OCI-LY7 (cell line): ENCODE results near the gene RAP1A. TPM values are rescaled to one million over a fixed set of nuclear protein-coding genes. Genes with fewer than 3 reads are reported as not detected.

Source experiments
- BruUV-seq: library from RNA; stranded (reverse); fragments of 400-500 nt; replicated peaks from 2 replicates; lab custom pipeline; 2021; lab: Mats Ljungman, UMichigan
- CTCF ChIA-PET: fragments of 300-600 bp; sonication (Branson Sonifier 250); formaldehyde crosslinking; loops from one replicate; lab custom pipeline; 2022; ENCODE audit warnings: antibody characterized with exemption; ENCODE audit not compliant: unreplicated experiment; lab: Charles Lee
- POLR2A ChIA-PET: fragments of 300-600 bp; sonication (Branson Sonifier 250); formaldehyde crosslinking; loops from one replicate; lab custom pipeline; 2022; ENCODE audit warnings: antibody characterized with exemption; lab: Charles Lee
- DNase-seq: peaks from one replicate; pipeline ENCODE4 v3.0.0-alpha.2; 2015; ENCODE audit warnings: low spot score
- H2AFZ ChIP-seq: fragments of 200-600 bp; sonication (generic), shearing (Covaris generic); 2 replicates; pipeline ENCODE4 v1.6.1; 2014; ENCODE audit warnings: mild to moderate bottlenecking, antibody characterized with exemption, low read length, moderate library complexity
- H3K27ac ChIP-seq: fragments of 200-600 bp; sonication (generic); 2 replicates; pipeline ENCODE4 v1.5.1; 2014; ENCODE audit warnings: mixed run types, low read depth, mild to moderate bottlenecking, moderate library complexity, low read length, inconsistent platforms; ENCODE audit not compliant: poor library complexity, severe bottlenecking
- H3K36me3 ChIP-seq: fragments of 200-600 bp; sonication (generic); 2 replicates; pipeline ENCODE4 v1.6.1; 2014; ENCODE audit warnings: mild to moderate bottlenecking, antibody characterized with exemption, low read length, moderate library complexity, mixed read lengths; ENCODE audit not compliant: insufficient read depth
- H3K4me1 ChIP-seq: fragments of 200-600 bp; sonication (generic); 2 replicates; pipeline ENCODE4 v1.5.1; 2014; ENCODE audit warnings: mild to moderate bottlenecking, low read length; ENCODE audit not compliant: insufficient read depth, poor library complexity, severe bottlenecking
- H3K4me2 ChIP-seq: fragments of 200-600 bp; sonication (generic); 2 replicates; pipeline ENCODE4 v1.6.1; 2014; ENCODE audit warnings: mild to moderate bottlenecking, low read length
- H3K4me3 ChIP-seq: fragments of 200-600 bp; sonication (generic); 2 replicates; pipeline ENCODE4 v1.5.1; 2014; ENCODE audit warnings: mild to moderate bottlenecking, low read depth, low read length; ENCODE audit not compliant: poor library complexity, severe bottlenecking
- H3K79me2 ChIP-seq: fragments of 200-600 bp; sonication (generic); 2 replicates; pipeline ENCODE4 v1.6.1; 2016; ENCODE audit warnings: low read depth, mild to moderate bottlenecking, low read length, moderate library complexity, mixed read lengths; ENCODE audit not compliant: insufficient read depth
- H3K9me2 ChIP-seq: fragments of 200-600 bp; sonication (generic); 2 replicates; pipeline ENCODE4 v1.6.1; 2016; ENCODE audit warnings: mild to moderate bottlenecking, low read length, mixed read lengths; ENCODE audit not compliant: insufficient read depth
- H3K9me3 ChIP-seq: fragments of 200-600 bp; sonication (generic); 2 replicates; pipeline ENCODE4 v1.6.1; 2014; ENCODE audit warnings: mild to moderate bottlenecking, mixed run types, low read length, mixed read lengths
- H4K20me1 ChIP-seq: fragments of 200-600 bp; sonication (generic); 2 replicates; pipeline ENCODE4 v1.6.1; 2014; ENCODE audit warnings: mild to moderate bottlenecking, antibody characterized with exemption, low read length, moderate library complexity, mixed read lengths; ENCODE audit not compliant: insufficient read depth
- CTCF ChIP-seq: fragments of 200-600 bp; sonication (generic); conservative IDR thresholded peaks from 2 replicates; pipeline ENCODE4 v1.5.1; 2014; ENCODE audit warnings: mild to moderate bottlenecking, antibody characterized with exemption, low read length, moderate library complexity, mixed read lengths
- EZH2phosphoT487 ChIP-seq: fragments of 200-600 bp; sonication (generic); IDR thresholded peaks from 2 replicates; pipeline ENCODE4 v1.6.1; 2018; ENCODE audit warnings: low read depth, borderline replicate concordance, mild to moderate bottlenecking, mixed run types, antibody characterized with exemption, low read length, moderate library complexity, mixed read lengths
- intact Hi-C: fragments of 100-400 bp; cut with micrococcal nuclease; formaldehyde crosslinking; loops from one replicate; pipeline ENCODE4 v1.10.0; 2022; ENCODE audit not compliant: unreplicated experiment
- total RNA-seq, 2 experiments: library from RNA; depleted of rRNA in 1 of 2; stranded (reverse); fragments of >200 nt in 1 of 2; shearing (Covaris generic) in 1 of 2; gene quantifications; 2 replicates each; pipeline ENCODE4 v1.2.3, GENCODE V29; 2014 to 2022

Gene RAP1A
- total RNA-seq, 2 experiments from 2014 or later: 10.4 to 86.3 TPM

DNA sequence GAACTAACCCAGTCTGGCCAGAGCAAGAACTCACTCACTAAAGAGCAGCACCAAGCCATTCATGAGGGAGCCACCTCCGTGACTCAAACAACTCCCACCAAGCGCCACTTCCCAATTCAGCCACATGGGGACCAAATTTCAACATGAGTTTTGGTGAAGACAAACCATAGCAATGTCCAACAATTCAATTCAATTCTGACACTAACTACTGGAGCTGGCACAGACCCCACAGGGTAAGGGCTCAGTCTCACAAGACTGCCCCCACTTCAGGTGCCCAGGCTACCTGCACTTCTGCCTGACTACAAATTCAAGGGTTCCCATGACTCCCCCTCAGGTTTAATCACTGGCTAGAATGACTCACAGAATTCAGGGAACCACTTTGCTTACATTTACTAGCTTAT, 48.8 kb upstream of the RAP1A start:
- TF ChIP-seq EZH2phosphoT487 (no peak), CTCF (peak; percentile 78)
- no peak overlapping the region for H3K4me3 ChIP-seq
- DNase-seq: peak; percentile 61

DNA sequence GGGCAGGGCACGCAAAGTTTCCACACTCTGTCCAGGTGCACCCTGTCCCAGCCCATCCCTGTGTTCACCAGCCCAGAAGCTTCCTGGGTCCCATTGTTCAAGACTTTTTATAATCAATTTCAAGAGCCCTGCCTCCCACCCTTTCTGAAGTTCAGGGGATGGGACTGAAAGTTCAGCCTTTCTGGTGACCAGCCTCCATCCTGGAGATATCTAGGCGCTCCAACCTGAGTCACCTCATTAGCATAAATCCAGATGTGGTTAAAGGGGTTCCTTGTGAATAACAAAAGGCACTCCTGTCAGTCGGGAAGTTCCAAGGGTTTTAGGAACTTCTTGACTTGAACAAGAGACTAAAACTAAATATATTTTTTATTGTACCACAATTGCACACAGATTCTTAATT, 48.4 kb upstream of the RAP1A start:
- ChIA-PET POLR2A (interaction anchor here (0.8 to 1.1 kb wide), 2 partner anchors 11 to 21 kb away, joined by 3 to 4 read pairs; no protein-coding TSS in a partner anchor), CTCF (no interaction called here)
- H3K9me3 ChIP-seq: no peaks in the 10 kb centered on the region
- no peaks in the 10 kb centered on the region for H3K9me2 ChIP-seq
- H3K79me2 ChIP-seq: no peaks in the 10 kb centered on the region
- H4K20me1 ChIP-seq: no peaks in the 10 kb centered on the region
- no peak for TF ChIP-seq EZH2phosphoT487
- no peak for TF ChIP-seq CTCF
- no TSS peak for BruUV-seq
- no peak overlapping the region for H3K4me2 ChIP-seq
- no peak overlapping the region for H2AFZ ChIP-seq
- no peak overlapping the region for H3K27ac ChIP-seq
- no peak overlapping the region for H3K4me3 ChIP-seq
- no peak for DNase-seq
- no peaks in the 10 kb centered on the region for H3K36me3 ChIP-seq
- intact Hi-C loops: loop anchor here (5.0 kb wide), 1 partner anchor 86 kb away; no protein-coding TSS in a partner anchor
- peaks cover 6% of the 10 kb centered on the region for H3K4me1 ChIP-seq

More for the DNA sequence above, 48.8 kb upstream of the RAP1A start:
- no peaks in the 10 kb centered on the region for H3K36me3 ChIP-seq
- H4K20me1 ChIP-seq: no peaks in the 10 kb centered on the region
- ChIA-PET CTCF (no interaction called here), POLR2A (interaction anchor here (1.1 kb wide), 1 partner anchor 11 kb away, joined by 3 read pairs; no protein-coding TSS in a partner anchor)
- intact Hi-C loops: loop anchor here (5.0 kb wide), 1 partner anchor 87 kb away; no protein-coding TSS in a partner anchor
- H2AFZ ChIP-seq: peak overlapping the region; percentile 68; the same call in 1 of the 2 replicates
- H3K4me1 ChIP-seq: peaks cover 6% of the 10 kb centered on the region
- H3K9me2 ChIP-seq: no peaks in the 10 kb centered on the region
- no peaks in the 10 kb centered on the region for H3K79me2 ChIP-seq
- no TSS peak for BruUV-seq
- H3K9me3 ChIP-seq: no peaks in the 10 kb centered on the region
- no peak overlapping the region for H3K27ac ChIP-seq
- H3K4me2 ChIP-seq: no peak overlapping the region

GRCh38 chr1:111571987-111572386, 47.6 kb upstream of the RAP1A start:
- H3K36me3 ChIP-seq: no peaks in the 10 kb centered on the region
- no peak overlapping the region for H3K4me3 ChIP-seq
- no peaks in the 10 kb centered on the region for H3K9me2 ChIP-seq
- intact Hi-C loops: loop anchor here (5.0 kb wide), 1 partner anchor 85 kb away; no protein-coding TSS in a partner anchor
- H4K20me1 ChIP-seq: no peaks in the 10 kb centered on the region
- ChIA-PET POLR2A (interaction anchor here (0.6 to 2.1 kb wide), 4 partner anchors 10 to 402 kb away, joined by 3 to 6 read pairs (median 4); no protein-coding TSS in a partner anchor), CTCF (no interaction called here)
- TF ChIP-seq CTCF (no peak), EZH2phosphoT487 (no peak)
- peaks cover 6% of the 10 kb centered on the region for H3K4me1 ChIP-seq
- no peak overlapping the region for H3K27ac ChIP-seq
- H3K9me3 ChIP-seq: no peaks in the 10 kb centered on the region
- no peak overlapping the region for H3K4me2 ChIP-seq
- H3K79me2 ChIP-seq: no peaks in the 10 kb centered on the region
- H2AFZ ChIP-seq: no peak overlapping the region
- BruUV-seq: no TSS peak
- no peak for DNase-seq
